ENCODE data around the gene ELAC2. TPM values are rescaled to one million over a fixed set of nuclear protein-coding genes. Genes with fewer than 3 reads are reported as not detected.

Gene ELAC2
- total RNA-seq, 2 donors from 2014 or later, result 66.9 to 104 TPM

- WGBS, result 91% methylated on average over 5 of the region's 5 CpGs
- Histone ChIP-seq H3K9me3 (no peaks in the 10 kb centered on the region), H3K36me3 (peaks cover 12 to 43% of the 10 kb centered on the region in 2 donors), H3K27me3 (replicated peaks; ENCODE audit: insufficient read depth) (no peaks in the 10 kb centered on the region), H3K4me1 (replicated peaks) (peaks cover 2% of the 10 kb centered on the region), H3K4me3 (no peak overlapping the region), H3K27ac (no peak overlapping the region)
- intact Hi-C loops (cut with DNase I), result no loop called here
- TF ChIP-seq CTCF (IDR thresholded peaks at IDR 0.05), result no peak
- TF ChIP-seq POLR2A (IDR thresholded peaks at IDR 0.05), result no peak
- no peak for TF ChIP-seq POLR2AphosphoS5 (IDR thresholded peaks at IDR 0.05)
- no peak for DNase-seq (ENCODE audit: low spot score)
Observed at GRCh38 chr17:12996941-12997340, 20.9 kb downstream of the ELAC2 start.

GRCh38 chr17:12996357-12996756, 21.5 kb downstream of the ELAC2 start:
- Histone ChIP-seq H3K9me3 (no peaks in the 10 kb centered on the region), H3K4me1 (replicated peaks) (no peaks in the 10 kb centered on the region), H3K27ac (no peak overlapping the region), H3K27me3 (replicated peaks; ENCODE audit: insufficient read depth) (no peaks in the 10 kb centered on the region), H3K4me3 (no peak overlapping the region), H3K36me3 (peaks cover 12 to 45% of the 10 kb centered on the region in 2 donors)
- intact Hi-C loops (cut with DNase I), result no loop called here
- no peak for DNase-seq (ENCODE audit: low spot score)
- WGBS, result 95% methylated on average over 10 of the region's 10 CpGs
- TF ChIP-seq POLR2A (IDR thresholded peaks at IDR 0.05), result no peak
- no peak for TF ChIP-seq POLR2AphosphoS5 (IDR thresholded peaks at IDR 0.05)
- no peak for TF ChIP-seq CTCF (IDR thresholded peaks at IDR 0.05)

GRCh38 chr17:12995896-12996295, 21.9 kb downstream of the ELAC2 start:
- Histone ChIP-seq H3K36me3 (peaks cover 12 to 45% of the 10 kb centered on the region in 2 donors), H3K27ac (no peak overlapping the region), H3K9me3 (no peaks in the 10 kb centered on the region), H3K27me3 (replicated peaks; ENCODE audit: insufficient read depth) (no peaks in the 10 kb centered on the region), H3K4me1 (replicated peaks) (no peaks in the 10 kb centered on the region), H3K4me3 (no peak overlapping the region)
- TF ChIP-seq CTCF (IDR thresholded peaks at IDR 0.05) (no peak), POLR2A (IDR thresholded peaks at IDR 0.05) (no peak), POLR2AphosphoS5 (IDR thresholded peaks at IDR 0.05) (no peak)
- WGBS, result 95% methylated on average over 18 of the region's 19 CpGs
- DNase-seq (ENCODE audit: low spot score), result no peak
- intact Hi-C loops (cut with DNase I), result no loop called here

GRCh38 chr17:12995106-12995895, 22.5 kb downstream of the ELAC2 start:
- TF ChIP-seq POLR2A (IDR thresholded peaks at IDR 0.05) (no peak), POLR2AphosphoS5 (IDR thresholded peaks at IDR 0.05) (no peak), CTCF (IDR thresholded peaks at IDR 0.05) (no peak)
- Histone ChIP-seq H3K4me3 (no peak overlapping the region), H3K27me3 (replicated peaks; ENCODE audit: insufficient read depth) (no peaks in the 10 kb centered on the region), H3K4me1 (replicated peaks) (no peaks in the 10 kb centered on the region), H3K36me3 (peaks cover 9 to 45% of the 10 kb centered on the region in 2 donors), H3K9me3 (no peaks in the 10 kb centered on the region), H3K27ac (no peak overlapping the region)
- WGBS, result 95% methylated on average over 11 of the region's 11 CpGs
- intact Hi-C loops (cut with DNase I), result no loop called here
- DNase-seq (ENCODE audit: low spot score), result no peak
